NCI-H1417 treated with DMSO at 0.1 percent for 48 hours (cell line): Measurements from ENCODE around the gene STX2.
"Not testable (repeated sequence)": the region's sequence is repeated elsewhere in the genome, so short reads cannot be mapped to it uniquely, and the experiment has no call there.

Experiments used
- DNase-seq: peaks from one replicate; lab custom pipeline; 2025; lab: John Stamatoyannopoulos, UW

The STX2 gene

GRCh38 chr12:130870442-130871285 is 31.6 kb upstream of the STX2 start:
- DNase-seq: no peak

- DNase-seq: no peak
These were observed 29.4 kb upstream of the STX2 start for GRCh38 chr12:130868412-130868811.

DNA sequence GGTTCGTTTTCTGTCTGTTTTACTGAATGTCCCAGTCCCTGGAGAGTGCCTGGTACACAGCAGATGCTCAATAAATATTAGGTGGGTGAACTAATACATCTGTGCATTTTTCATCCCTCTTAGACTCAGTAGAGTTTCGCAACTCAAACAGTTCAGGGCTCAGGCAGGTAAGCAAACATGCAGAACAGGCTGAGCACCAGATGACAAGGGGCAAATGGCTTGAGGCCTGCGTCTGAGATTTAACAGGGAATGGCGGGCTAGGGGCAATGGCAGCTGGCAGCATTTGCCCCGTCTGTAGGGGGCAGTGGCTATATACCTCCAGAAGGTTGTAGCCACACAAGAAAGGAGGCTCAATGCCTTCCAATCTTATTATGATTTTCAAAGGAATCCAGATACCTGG is 24.2 kb upstream of the STX2 start:
- DNase-seq: no peak

DNA sequence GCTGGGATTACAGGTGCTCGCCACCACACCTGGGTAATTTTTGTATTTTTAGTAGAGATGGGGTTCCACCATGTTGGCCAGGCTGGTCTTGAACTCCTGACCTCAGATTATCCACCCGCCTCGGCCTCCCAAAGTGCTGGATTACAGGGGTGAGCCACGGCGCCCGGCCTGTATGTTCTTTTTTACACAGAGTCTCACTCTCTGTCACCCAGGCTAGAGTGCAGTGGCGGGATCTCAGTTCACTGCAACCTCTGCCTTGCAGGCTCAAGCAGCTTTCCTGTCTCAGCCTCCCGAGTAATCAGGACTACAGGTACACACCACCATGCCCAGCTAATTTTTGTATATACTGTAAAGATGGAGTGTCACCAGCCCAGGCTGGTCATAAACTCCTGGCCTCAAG is 23.7 kb upstream of the STX2 start:
- DNase-seq: not testable (repeated sequence)

- no peak for DNase-seq
These were observed 23.1 kb upstream of the STX2 start for GRCh38 chr12:130862161-130862560.

DNA sequence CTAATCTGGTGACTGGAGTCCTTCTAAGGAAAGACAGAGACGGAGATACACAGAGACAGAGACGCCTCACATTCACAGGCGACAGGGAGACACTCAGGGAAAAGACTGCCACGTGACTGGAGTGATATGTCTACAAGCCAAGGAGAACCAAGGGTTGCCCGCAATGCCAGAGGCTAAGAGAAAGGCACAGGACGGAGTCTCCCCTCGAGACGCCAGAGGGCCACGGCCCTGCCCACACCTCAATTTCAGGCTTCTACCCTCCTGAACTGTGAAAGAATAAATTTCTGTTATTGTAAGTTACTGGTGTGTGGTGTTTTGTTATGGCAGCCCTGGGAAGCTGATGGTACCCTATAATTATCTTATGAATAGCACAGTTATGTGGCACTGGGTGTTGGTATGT is 21.3 kb upstream of the STX2 start:
- no peak for DNase-seq

GRCh38 chr12:130859161-130859560 is 20.1 kb upstream of the STX2 start:
- no peak for DNase-seq

DNA sequence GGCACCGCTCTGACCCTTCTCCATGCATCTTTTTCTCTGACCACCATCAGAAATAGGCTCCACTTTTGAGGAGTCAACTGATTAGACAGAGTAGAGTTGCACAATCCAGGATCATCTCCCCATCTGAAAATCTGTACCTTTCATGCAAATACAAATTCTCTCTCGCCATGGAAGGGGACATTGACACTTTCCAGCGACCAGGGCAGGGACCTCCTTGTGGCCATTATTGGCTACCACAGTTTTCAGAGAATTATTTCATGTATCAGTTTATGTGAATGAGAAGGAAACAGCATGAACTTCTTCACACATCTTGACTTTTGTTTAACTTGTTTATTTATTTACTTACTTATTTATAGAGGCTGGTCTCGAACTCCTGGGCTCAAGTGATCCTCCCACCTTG is 19.0 kb upstream of the STX2 start:
- DNase-seq: no peak

DNA sequence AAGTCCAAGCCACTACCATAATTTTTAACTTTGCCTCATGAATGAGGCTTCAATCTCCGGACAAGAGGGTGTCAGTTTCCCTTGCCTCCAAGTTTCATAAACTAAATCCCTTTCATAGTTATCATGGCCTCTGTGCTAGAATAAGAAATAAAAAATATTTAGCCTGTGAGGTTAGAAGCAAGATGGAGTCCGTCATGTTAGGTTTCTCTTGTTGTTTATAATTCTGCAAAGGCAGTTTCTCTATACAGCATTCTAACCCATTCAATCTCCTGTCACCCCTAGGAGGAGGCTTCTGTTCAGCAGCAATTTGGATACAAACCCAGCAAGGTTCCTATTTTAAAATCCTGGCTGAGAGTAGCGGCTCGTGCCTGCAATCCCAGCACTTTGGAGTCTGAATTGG is 17.0 kb upstream of the STX2 start:
- no peak for DNase-seq

DNA sequence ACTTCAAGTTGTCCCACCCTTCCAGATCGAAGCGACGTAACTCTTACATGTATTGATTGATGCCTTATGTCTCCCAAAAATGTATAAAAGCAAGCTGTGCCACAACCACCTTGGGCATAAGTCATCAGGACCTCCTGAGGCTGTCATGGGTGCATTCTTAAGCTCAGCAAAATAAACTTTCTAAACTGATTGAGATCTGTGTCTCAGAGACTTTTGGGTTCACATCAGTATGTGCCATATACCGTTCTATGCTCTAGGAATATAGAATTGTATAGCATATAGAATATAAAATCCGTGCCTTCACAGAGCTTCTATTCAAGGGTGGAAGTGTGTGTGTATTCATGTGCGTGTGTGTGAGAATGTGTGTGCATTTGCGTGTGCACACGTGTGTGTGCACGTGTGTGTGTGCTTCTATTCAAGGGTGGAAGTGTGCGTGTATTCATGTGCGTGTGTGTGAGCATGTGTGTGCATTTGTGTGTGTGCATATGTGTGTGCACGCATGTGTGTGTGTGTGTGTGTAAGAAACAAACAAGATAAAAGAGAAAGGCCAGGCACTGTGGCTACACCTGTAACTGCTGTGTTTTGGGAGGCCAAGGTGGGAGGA is 11.5 kb upstream of the STX2 start:
- DNase-seq: no peak

GRCh38 chr12:130849561-130850417 is 10.7 kb upstream of the STX2 start:
- no peak for DNase-seq

DNA sequence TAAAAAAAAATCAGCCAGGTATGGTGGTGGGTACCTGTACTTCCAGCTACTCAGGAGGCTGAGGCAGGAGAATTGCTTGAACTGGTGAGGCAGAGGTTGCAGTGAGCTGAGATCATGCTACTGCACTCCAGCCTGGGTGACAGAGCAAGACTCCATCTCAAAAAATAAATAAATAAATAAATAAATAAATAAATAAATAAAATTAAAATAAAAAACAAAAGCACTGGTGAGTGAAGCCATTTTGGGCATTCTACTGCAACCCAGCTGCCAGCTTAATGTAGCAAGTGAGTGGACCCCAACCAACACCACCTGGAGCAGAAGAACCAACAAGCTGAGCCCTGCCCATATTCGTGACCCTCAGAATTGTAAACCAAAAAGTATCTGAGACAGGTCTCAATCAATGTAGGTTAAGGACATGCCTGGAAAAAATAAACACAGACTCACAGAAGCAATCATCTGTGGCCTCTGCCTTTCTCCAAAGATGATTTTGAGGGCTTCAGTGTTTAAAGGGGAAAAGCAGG is 9.8 kb upstream of the STX2 start:
- DNase-seq: not testable (repeated sequence)

DNA sequence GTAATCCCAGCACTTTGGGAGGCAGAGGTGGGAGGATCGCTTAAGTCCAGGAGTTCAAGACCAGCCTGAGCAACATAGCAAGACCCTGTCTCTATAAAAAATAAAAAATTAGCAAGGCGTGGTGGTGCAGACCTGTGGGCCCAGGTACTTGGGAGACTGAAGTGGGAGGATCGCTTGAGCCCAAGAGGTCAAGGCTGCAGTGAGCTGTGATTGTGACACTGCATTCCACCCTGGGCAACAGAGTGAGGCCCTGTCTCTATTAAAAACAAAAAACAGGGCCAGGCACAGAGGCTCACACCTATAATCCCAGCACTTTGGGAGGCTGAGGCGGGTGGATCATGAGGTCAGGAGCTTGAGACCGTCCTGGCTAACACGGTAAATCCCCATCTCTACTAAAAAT is 9.1 kb upstream of the STX2 start:
- DNase-seq: not testable (repeated sequence)

- DNase-seq: no peak
These were observed 8.1 kb upstream of the STX2 start for GRCh38 chr12:130847112-130847511.

DNA sequence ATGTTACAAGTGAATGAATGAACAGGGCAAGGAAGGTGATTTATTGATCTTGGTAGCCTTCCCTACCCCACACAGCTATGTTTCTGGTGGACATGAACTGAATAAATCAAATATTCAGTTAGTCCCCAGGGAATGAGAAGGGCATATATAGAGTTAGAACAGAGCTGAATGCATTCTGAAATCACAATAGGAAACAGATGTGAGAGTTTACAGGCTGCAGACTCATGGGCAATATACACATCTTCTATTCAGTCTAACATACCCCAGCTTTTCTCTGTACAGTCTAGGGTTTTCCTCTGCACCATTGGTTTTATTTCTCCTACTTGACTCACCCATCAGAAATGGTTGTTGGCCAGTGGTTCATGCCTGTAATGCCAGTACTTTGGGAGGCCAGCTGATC is 7.3 kb upstream of the STX2 start:
- no peak for DNase-seq

GRCh38 chr12:130839770-130840404 is 837 bp upstream of the STX2 start:
- no peak for DNase-seq

GRCh38 chr12:130838284-130838950 is 633 bp downstream of the STX2 start:
- DNase-seq: no peak

DNA sequence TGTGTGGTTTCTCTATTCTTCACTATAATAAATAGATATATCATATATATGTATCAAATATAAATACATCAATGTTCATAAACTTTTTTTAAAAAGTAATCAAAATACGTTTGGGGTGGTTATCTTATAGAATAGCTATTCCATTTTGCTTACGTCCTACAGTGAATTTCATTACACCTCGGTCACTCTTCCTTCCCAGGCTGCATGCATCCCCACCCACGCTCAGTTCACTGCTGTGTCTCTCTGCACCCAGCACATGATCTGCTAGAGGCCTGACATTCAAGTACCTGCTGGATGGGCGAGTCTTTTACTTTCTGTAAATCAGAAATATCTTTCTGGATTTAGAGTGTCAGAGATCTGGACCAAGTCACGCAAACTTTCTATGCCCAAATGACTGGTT is 3.6 kb downstream of the STX2 start:
- DNase-seq: no peak

DNA sequence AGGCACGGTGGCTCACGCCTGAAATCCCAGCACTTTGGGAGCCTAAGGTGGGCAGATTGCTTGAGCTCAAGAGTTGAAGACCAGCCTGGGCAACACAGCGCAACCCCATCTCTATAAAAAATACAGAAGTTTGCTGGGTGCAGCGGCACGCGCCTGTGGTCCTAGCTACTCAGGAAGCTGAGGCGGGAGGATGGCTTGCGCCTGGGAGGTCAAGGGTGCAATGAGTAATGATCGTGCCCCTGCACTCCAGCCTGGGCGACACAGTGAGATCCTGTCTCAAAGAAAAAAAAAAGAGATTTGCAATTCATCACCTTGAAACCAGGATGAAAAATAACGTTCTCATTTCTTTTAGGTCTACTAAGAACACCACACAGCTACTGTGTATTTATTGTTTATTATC is 4.0 kb downstream of the STX2 start:
- DNase-seq: no peak

GRCh38 chr12:130832561-130833209 is 6.4 kb downstream of the STX2 start:
- no peak for DNase-seq

DNA sequence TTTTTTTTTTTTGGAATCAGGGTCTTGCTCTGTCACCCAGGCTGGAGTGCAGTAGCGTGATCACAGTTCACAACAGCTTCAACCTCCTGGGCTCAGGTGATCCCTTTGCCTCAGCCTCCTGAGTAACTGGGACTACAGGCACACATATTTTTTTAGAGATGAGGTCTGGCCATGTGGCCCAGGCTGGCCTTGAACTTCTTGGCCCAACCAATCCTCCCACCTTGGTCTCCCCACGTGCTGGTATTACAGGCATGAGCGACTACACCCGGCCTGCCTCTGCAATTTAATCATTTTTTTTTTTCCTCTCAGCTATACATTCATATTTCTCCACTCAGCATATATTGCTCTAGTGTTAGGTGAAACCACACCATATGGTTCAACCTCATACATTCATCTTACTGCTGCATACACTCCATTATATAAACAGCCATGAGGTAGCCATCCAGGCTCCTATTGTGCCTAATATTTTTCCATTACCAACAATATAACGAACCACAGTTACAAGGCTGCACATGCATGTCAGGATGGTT is 7.1 kb downstream of the STX2 start:
- no peak for DNase-seq
